H54 (cell line): ENCODE data around the gene PAXX.

Experiments used
- DNase-seq: peaks from one replicate; pipeline ENCODE4 v3.0.0; 2011; ENCODE audit warnings: low spot score, mixed read lengths; ENCODE audit not compliant: insufficient read length
- FAIRE-seq: peaks from 3 replicates; lab custom pipeline; 2011; peaks lifted over from hg19 to GRCh38; lab: Jason Lieb, UNC
- POLR2A ChIP-seq: IDR thresholded peaks from 2 replicates; pipeline ENCODE4 v1.6.1; 2011; ENCODE audit warnings: low read depth, mild to moderate bottlenecking, low read length

PAXX gene

DNA sequence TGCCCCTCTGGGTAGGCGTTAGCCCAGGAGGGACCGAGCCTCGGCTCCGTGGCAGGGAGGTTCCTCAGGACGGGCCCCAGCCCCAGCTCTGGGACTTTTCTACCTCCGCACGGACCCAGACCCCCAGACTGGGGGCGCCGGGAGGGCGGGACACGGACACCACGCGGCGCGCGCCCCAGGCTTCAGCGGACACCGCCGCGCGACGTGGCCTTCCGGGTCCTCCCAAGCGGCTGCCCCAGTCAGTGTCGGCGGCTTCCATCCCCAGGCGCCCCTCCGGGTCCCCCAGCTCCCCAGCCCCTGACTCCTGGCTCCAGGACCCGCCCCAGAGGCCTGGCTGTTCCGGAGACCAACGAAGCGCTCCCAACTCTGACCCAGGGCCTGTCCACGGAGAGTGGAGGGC lies 6.4 kb upstream of the PAXX start:
- no peak for TF ChIP-seq POLR2A
- FAIRE-seq (no peak), DNase-seq (no peak)

DNA sequence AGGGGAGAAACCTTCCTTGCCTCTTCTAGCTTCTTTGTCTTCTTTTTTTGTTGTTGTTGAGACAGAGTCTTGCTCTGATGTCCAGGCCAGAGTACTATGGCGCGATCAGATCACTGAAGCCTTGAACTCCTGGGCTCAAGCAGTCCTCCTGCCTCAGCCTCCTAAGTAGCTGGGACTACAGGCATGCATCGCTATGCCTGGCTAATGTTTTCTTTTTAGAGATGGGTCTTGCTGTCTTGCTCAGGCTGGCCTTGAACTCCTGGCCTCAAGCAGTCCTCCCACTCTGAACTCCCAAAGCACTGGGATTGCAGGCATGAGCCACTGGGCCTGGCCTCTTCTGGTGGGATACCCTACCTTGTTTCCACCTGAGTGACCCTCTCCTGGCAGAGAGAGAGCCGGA lies 3.4 kb upstream of the PAXX start:
- DNase-seq: no peak
- FAIRE-seq: no peak
- no peak for TF ChIP-seq POLR2A

DNA sequence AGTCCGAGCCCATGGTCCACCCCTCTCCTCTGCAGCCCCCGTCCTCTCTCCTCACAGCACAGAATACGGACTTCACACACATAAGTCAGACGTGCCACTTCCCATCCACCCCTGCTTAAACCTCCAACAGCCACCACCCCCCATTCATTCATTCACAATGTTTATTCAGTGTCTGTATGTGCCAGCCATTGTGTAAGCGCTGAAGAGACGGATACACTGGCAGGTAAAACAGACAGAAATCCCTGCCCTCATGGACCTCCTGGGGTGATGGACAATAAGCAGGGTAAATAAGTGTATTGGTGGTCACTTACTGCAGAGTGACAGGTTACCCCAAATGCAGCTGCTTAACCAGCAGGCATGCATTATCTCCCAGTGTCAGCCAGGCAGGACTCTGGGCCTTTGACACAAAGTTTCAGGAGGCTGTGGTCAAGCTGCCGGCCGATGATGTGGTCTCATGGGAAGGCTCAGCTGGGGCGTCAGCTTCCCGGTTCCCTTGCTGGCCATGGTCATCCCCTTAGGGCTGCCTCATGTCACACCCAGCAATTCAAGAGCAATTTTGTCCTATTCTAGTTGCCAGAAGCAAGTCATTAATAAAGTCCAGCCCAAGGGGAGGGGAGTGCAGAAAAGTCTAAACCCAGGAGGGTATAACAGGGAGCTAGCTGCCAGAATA lies 1.8 kb upstream of the PAXX start:
- no peak for TF ChIP-seq POLR2A
- no peak for FAIRE-seq
- no peak for DNase-seq

DNA sequence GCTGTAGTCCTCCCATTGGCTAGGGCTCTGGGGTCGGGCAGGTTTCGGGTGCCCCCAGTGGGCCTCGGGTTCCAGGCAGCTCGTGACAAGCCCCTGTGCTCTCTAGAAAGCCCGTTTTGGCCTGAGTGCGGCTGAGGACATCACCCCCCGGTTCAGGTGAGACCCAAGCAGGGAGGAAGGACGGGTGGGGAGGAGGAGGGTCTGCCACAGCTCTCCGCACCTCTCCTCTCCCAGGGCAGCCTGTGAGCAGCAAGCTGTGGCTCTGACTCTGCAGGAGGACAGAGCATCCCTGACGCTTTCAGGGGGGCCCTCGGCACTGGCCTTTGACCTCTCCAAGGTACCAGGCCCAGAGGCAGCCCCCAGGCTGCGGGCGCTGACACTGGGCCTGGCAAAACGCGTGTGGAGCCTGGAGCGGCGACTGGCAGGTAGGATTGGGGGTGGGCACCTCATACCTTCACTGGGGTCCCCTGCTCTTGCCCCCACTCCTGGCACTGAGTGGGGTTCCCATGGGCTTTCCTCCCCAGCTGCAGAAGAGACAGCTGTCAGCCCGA lies 672 bp downstream of the PAXX start:
- no peak for FAIRE-seq
- no peak for DNase-seq
- peak; percentile 0; the same call in 1 of the 2 replicates for TF ChIP-seq POLR2A

DNA sequence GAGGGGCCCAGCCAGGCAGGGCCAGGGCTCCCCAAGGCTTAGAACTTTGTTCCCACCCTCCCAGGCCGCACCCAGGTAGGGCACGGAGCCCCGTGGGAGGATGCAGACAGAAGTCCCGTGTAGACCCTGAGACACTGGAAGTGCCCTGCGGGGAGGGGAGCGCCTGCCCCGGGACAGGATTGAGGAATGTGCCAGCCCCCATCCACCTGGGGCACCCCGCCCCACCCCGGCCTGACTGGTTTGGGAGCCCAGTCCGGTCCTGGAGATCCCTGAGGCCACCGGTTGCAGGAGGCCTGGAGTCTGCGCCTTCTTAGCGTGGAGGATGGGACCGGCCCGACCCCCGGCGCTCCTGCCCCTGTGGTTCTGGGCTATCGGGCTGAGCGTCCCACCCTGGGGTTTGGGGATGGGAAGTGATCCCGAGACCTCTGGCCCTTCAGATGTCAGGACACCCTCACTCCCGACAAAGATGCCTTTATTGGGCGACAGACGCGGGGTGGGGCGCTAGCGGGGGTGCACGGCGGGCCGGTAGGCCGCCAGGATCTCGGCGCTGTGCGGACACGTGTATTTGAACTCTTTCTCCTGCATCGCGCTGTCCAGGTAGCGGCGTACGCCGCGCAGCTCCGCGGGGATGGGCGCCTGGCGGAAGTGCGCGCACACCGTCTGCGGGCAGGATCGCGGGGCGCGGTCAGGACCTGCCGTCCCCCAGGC lies 2.1 kb downstream of the PAXX start:
- FAIRE-seq: no peak
- no peak for DNase-seq
- TF ChIP-seq POLR2A: no peak

DNA sequence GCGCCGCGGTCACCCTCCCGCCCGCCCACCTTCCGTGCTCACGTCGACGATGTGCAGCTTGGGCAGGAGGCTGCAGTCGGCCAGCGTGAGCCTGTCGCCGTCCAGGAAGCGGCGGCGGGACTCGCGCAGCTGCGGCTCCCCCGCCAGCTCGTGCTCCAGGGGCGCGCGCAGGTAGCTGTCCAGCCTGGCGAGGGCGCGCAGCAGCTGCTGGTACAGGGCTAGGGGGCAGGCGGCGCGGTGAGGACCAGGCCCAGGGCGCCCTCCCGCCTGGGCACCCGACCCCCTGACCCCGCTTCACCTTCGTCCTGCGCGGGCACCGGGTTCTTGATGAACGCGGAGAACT lies 2.6 kb downstream of the PAXX start:
- TF ChIP-seq POLR2A: no peak; the same call in 1 of the 2 replicates
- no peak for DNase-seq
- FAIRE-seq: no peak

DNA sequence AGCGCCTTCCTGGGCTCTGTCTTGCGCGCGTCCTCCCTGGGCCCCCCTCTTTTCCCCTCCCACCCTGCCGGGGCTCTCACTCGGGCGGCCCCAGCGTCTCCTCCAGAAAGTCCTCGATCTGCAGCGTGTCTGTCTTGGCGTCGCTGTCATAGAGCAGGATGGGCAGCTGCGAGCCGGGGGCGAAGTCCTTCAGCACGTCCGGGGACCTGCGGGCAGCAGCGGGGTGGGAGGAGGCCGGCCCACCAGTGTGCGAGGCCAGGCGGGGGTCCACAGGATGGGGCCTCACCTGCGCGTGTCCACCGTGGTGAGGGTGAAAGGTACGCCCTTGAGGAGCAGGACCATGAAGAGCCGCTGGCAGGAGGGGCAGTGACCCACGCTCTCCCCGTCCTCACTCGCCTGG lies 3.1 kb downstream of the PAXX start:
- FAIRE-seq: no peak
- no peak for TF ChIP-seq POLR2A
- no peak for DNase-seq

DNA sequence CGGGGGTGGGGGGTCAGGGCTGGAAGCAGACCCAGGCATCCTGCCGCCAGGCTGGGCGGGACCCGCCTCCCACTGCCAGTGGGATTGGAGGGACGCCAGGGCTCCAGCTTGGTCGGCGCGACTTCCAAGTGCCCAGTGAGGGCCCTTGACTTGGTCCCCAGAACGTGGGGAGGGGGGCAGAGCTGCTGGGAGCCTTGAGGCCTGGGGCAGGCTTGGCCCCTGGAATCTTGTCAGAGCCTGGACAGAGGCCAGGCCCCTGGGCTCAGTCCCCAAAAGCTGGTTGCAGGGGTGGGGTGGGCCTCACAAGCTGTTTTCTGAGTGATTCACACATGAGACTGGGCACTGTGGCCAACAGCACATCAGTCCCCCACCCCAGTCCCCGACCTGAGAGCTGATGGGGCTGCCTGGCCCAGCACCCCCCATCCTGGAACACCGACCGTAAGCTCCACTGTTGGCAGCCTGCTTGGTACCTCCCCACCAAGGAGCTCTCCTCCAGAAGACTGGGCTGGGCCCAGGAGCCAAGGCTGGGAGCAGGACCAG lies 3.6 kb downstream of the PAXX start:
- TF ChIP-seq POLR2A: no peak
- DNase-seq (peak; percentile 94), FAIRE-seq (no peak)

DNA sequence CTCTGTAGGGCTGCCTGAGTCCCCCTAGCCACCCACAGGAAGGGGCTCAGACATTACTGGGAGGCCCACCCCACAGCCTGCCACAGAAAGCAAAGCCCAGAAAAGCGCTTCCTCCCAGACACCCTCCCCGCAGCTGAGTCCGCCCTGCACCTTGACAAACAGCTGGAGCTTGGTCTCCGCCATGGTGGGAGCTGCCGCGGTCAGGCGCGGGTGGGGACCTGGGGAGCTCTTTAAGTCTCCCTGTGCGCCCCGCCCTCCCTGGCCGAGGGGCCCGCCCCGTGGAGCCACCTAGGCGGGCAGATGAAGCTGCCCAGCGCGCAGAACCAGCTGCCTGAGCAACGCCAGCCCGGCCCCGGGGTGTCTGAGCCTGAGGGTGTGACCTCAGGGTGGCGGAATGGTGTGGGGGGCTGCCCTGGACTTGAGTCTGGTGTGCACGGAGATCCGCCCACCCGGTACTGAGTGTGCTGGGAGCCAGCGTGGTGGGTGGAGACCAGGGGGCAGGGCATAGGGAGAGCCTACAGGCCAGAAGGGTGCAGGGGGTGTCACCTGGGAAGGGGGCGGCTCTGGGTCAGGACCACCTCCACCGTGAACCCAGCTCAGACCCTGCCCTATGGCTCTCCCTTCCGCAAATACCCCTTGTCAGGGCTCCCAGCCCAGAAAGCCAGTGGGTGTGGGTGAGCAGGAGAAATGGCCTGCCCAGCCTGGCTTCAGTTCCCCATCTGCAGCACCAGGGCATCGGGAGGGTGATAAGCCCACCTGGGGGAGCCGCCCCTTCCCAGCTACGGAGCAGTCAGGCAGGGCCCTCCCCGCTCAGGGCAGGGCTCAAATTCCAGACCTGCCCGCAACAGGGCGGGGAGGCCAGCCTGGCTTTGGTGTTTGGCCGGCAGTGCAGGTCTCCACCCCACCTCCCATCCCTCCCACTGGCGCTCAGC lies 4.4 kb downstream of the PAXX start, which contains the start of gene CLIC3:
Gene CLIC3 (minus strand): TSS at position 208 of the 932 bp plus-strand sequence. CDS start 25 bp downstream, at position 183.
- DNase-seq (peak; percentile 99), FAIRE-seq (no peak)
- peak; percentile 69 for TF ChIP-seq POLR2A

DNA sequence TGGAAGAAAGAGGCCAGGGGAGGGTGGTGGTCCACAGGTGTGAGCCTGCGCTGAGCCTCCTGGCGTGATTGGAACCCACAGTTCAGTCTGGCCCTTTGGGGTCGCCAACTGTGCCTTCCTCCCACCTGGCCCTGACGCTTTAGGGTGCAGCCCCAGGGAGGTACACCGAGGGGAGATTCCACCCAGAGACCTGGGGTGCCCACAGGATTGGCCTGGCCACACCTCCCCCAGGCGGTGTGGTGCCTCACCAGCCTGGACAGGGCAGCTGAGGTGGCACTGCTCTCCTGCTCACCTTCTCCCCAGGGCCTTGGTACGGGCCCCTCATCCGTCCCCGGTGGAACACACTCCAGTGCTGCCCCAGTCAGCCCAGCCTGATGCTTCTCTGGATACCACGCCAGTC lies 5.1 kb downstream of the PAXX start:
- FAIRE-seq (no peak), DNase-seq (no peak)
- TF ChIP-seq POLR2A: no peak

DNA sequence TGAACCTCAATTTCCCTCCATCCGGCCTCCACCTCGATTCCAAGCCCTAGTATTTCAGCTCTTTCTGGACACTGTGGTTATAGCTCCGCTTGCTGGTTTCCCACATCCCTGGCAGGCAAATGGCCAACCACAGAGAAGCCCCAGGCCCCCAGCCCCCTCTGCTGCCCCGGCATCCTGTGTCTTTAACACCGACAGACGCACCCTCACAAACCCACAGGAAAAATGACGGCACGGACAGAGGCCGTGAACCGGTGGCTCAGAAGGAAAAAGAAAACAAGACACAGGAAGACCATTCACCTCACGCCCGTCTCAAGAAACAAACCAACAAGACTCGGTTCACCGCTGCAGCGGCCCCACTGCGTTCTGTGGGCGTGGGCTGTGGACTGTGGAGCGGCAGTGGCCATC lies 5.6 kb downstream of the PAXX start:
- no peak for FAIRE-seq

DNA sequence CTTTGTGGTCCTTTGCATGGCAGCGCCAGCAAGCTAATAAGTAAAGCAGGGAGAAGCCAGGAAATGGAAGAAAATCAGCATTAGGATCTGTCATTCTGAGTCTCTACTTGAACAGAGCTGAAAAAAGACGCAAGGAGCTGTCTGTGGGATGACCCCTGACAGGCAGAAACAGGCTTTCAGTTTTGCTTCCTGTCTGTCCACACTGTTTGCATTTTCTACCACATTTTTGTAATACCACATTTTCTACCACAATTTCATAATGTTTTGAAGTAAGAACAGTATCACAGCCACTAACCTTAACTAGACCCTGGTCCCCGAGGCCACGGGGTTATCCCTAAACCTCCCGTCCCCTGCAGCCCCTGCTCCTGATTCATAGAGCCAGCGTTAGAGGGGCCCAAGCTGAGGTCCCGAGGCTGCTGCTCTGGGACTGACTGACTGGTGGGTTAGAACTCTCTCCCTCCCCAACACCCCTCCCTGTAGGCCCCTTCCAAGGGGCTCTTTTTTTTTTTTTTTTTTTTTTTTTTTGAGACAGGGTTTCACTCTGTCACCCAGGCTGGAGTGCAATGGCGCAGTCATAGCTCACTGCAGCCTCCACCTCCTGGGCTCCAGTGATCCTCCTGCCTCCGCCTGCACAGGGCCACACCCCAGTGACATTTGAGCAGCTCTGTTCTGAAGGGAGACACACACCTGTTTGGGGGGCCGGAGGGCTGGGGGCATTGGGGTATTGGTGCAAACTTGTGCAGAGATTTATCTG lies 8.1 kb downstream of the PAXX start:
- FAIRE-seq: no peak
- TF ChIP-seq POLR2A: no peak
- DNase-seq: no peak

More for the DNA sequence above, 5.6 kb downstream of the PAXX start:
- TF ChIP-seq POLR2A: no peak
- no peak for DNase-seq

DNA sequence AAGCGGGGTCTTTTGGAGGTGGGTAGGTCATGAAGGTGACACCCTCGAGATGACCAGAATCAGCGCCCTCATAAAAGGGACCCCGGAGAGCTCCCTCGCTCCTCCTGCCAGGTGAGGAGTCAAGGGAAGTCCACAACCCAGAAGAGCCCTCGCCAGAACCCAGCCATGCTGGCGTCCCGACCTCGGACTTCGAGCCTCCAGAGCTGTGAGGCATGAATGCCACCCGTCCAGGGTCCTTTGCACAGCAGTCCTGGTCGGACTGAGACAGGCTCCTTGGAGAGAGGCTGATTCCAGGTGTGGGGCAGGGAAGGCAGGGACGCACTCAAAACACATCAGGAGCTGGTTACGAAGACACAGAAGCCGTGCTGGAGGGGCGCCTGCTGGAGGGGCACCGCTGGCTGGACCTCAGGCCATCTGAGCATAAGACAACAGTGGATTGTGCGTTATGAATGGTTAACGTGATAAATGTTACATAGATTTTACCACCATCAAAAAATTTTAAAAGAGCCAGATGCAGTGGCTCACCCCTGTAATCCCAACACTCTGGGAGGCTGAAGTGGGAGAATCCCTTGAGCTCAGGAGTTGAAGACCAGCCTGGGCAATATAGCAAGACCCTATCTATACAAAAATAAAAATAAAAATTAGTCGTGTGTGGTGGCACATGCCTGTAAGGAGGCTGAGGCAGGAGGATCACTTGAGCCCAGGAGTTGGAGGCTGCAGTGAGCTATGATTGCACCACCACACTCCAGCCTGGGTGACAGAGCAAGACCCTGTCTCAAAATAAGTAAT lies 9.8 kb downstream of the PAXX start:
- no peak for TF ChIP-seq POLR2A
- DNase-seq (no peak), FAIRE-seq (no peak)
